ENCODE results near the gene ABL2. TPM values are rescaled to one million over a fixed set of nuclear protein-coding genes. Genes with fewer than 3 reads are reported as not detected.
"Not testable (repeated sequence)": the region's sequence is repeated elsewhere in the genome, so short reads cannot be mapped to it uniquely, and the experiment has no call there.

Gene ABL2
- total and polyA plus RNA-seq, 10 donors: 1.3 to 21.7 (median 16.0) TPM

DNA sequence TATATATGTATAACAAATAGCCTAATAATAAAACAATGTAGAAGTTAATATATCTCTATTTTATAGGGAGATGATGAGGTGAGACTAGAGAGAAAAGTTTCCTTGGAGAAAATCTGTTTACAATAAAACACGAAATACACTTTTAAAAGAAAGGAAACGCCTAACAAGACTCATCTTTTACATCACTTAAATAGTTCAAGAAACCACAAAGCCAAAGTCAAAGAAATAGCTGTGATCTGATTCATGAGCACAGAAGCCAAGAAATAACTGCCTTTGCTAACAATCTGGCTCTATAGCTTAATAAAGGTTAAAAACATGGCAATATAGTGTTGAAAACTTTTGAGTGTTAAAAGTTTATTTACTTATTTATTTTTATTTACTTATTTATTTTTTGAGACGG is 86.2 kb downstream of the ABL2 start:
- H3K4me1 ChIP-seq: peaks cover 8 to 35% (median 22%) of the 10 kb centered on the region in 6 donors
- H3K36me3 ChIP-seq: peaks cover 0 to 10% (median 0%) of the 10 kb centered on the region in 6 donors
- intact Hi-C loops (cut with DNase I; ENCODE audit: low total_unique reads): no loop called here
- H3K27me3 ChIP-seq (replicated peaks in 1 of 7): no peaks in the 10 kb centered on the region
- TF ChIP-seq, protein P1, sequence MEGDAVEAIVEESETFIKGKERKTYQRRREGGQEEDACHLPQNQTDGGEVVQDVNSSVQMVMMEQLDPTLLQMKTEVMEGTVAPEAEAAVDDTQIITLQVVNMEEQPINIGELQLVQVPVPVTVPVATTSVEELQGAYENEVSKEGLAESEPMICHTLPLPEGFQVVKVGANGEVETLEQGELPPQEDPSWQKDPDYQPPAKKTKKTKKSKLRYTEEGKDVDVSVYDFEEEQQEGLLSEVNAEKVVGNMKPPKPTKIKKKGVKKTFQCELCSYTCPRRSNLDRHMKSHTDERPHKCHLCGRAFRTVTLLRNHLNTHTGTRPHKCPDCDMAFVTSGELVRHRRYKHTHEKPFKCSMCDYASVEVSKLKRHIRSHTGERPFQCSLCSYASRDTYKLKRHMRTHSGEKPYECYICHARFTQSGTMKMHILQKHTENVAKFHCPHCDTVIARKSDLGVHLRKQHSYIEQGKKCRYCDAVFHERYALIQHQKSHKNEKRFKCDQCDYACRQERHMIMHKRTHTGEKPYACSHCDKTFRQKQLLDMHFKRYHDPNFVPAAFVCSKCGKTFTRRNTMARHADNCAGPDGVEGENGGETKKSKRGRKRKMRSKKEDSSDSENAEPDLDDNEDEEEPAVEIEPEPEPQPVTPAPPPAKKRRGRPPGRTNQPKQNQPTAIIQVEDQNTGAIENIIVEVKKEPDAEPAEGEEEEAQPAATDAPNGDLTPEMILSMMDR (IDR thresholded peaks at IDR 0.05 in 8 of 11, conservative IDR thresholded peaks at IDR 0.05 in 3 of 11): no peak
- no peak for TF ChIP-seq POLR2AphosphoS5 (IDR thresholded peaks at IDR 0.05)
- no peak for TF ChIP-seq POLR2A (IDR thresholded peaks at IDR 0.05)
- peak overlapping the region in 2 of 8 donors; percentile 19 to 52 for H3K27ac ChIP-seq
- 64 to 75% (median 67%) methylated on average over 3 of the region's 3 CpGs for WGBS, 5 donors
- no peak overlapping the region for H3K4me3 ChIP-seq
- no peaks in the 10 kb centered on the region for H3K9me3 ChIP-seq
- no peak for DNase-seq

GRCh38 chr1:179142889-179143299 is 86.6 kb downstream of the ABL2 start:
- TF ChIP-seq POLR2AphosphoS5 (IDR thresholded peaks at IDR 0.05) (no peak), POLR2A (IDR thresholded peaks at IDR 0.05) (no peak)
- TF ChIP-seq, protein P1 (IDR thresholded peaks at IDR 0.05 in 8 of 11, conservative IDR thresholded peaks at IDR 0.05 in 3 of 11): no peak
- no peak for DNase-seq
- Histone ChIP-seq H3K36me3 (peaks cover 0 to 6% (median 0%) of the 10 kb centered on the region in 6 donors), H3K27ac (peak overlapping the region in 4 of 8 donors; percentile 19 to 58 (median 38)), H3K4me3 (no peak overlapping the region), H3K4me1 (peaks cover 8 to 35% (median 22%) of the 10 kb centered on the region in 6 donors), H3K9me3 (no peaks in the 10 kb centered on the region), H3K27me3 (replicated peaks in 1 of 7) (no peaks in the 10 kb centered on the region)
- intact Hi-C loops (cut with DNase I; ENCODE audit: low total_unique reads): no loop called here
- 72 to 85% (median 78%) methylated on average over 2 of the region's 2 CpGs for WGBS, 5 donors

DNA sequence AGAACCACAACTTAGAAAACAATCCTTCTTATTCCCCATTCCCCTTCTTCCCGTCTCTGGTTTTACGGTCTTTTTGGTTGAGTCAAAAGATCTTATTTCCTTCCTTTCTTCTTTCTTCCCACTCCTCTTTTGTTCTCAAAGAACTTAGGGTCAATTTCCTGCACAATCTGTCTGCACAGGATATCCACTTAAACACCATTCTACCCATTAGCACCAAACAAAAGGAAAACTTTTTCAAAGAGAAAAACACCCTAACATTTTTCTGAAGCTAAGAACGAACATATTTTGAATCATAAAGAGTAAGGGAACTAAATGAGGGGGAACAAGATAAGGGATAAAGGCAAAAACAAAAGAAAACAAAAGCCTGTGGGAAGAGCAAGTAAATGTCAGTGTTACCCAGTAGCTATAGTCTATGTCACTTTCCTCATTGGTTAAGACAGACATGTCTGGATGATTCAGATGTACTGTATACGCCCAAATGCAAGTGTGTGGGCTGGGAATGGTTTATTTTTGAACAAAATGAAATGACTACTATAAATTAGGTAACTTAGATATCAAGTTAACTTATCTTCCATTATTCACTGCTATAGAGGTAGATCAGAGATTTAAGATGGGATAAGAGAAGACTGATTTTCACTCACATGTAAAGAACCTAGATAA is 87.8 kb downstream of the ABL2 start:
- Histone ChIP-seq H3K9me3 (no peaks in the 10 kb centered on the region), H3K27me3 (replicated peaks in 1 of 7) (no peaks in the 10 kb centered on the region), H3K36me3 (no peaks in the 10 kb centered on the region), H3K4me1 (peaks cover 8 to 39% (median 22%) of the 10 kb centered on the region in 6 donors), H3K27ac (peak overlapping the region in 6 of 8 donors; percentile 7 to 52 (median 39)), H3K4me3 (no peak overlapping the region)
- TF ChIP-seq, protein P1 (IDR thresholded peaks at IDR 0.05 in 8 of 11, conservative IDR thresholded peaks at IDR 0.05 in 3 of 11): no peak
- no peak for TF ChIP-seq POLR2AphosphoS5 (IDR thresholded peaks at IDR 0.05)
- 22 to 35% (median 30%) methylated on average over 4 of the region's 4 CpGs for WGBS, 5 donors
- intact Hi-C loops (cut with DNase I; ENCODE audit: low total_unique reads): no loop called here
- no peak for DNase-seq

GRCh38 chr1:179138755-179139154 is 90.7 kb downstream of the ABL2 start:
- DNase-seq; H3K9me3 ChIP-seq; H3K27ac ChIP-seq; H3K4me3 ChIP-seq; H3K36me3 ChIP-seq; H3K27me3 ChIP-seq (replicated peaks in 1 of 7); intact Hi-C loops (cut with DNase I; ENCODE audit: low total_unique reads): not testable (repeated sequence)
- H3K4me1 ChIP-seq: peaks cover 8 to 37% (median 22%) of the 10 kb centered on the region in 6 donors
- 96 to 100% (median 98%) methylated on average over 18 to 21 of the region's 21 CpGs for WGBS, 5 donors
